T-helper 17 cell (primary cell): ENCODE results near the gene MCEMP1. TPM values are rescaled to one million over a fixed set of nuclear protein-coding genes. Genes with fewer than 3 reads are reported as not detected.

Experiments
- ATAC-seq: fragments of 150-1000 bp; cut with Tn5 transposase; 2 replicates; pipeline ENCODE4 v1.10.0; 2021; ENCODE audit warnings: mild to moderate bottlenecking, moderate library complexity
- DNase-seq, 3 donors: peaks; one replicate each; pipeline versions ENCODE4 v3.0.0 to v3.0.0-alpha.2; 2020 to 2021
- H3K9me3 ChIP-seq: one replicate; pipeline ENCODE4 v1.7.0; 2013; ENCODE audit warnings: low read length, mild to moderate bottlenecking; ENCODE audit not compliant: control insufficient read depth, poor library complexity, severe bottlenecking
- H3K27ac Mint-ChIP-seq: one replicate; pipeline ENCODE4 v1.8.0; 2022; ENCODE audit warnings: mild to moderate bottlenecking, moderate library complexity, mixed read lengths
- H3K27me3 Mint-ChIP-seq: one replicate; pipeline ENCODE4 v1.8.0; 2022; ENCODE audit warnings: mixed read lengths
- H3K36me3 Mint-ChIP-seq: one replicate; pipeline ENCODE4 v1.8.0; 2022; ENCODE audit warnings: low read depth, mixed read lengths
- H3K4me1 Mint-ChIP-seq: one replicate; pipeline ENCODE4 v1.8.0; 2022; ENCODE audit warnings: mild to moderate bottlenecking, mixed read lengths
- H3K4me3 Mint-ChIP-seq: one replicate; pipeline ENCODE4 v1.8.0; 2022; ENCODE audit warnings: mild to moderate bottlenecking, moderate library complexity, mixed read lengths
- total RNA-seq, 4 donors: library from RNA in 2 of 4; stranded (reverse) in 2 of 4; gene quantifications; one replicate each; pipeline ENCODE4 v1.2.3 and lab custom pipeline; 2022 to 2026

MCEMP1 gene
- total RNA-seq (under 1 TPM; 0.52 to 0.68 TPM), total RNA-seq (lab: John Stamatoyannopoulos, UW) (0 to 0.15 reads per million in 2 donors)

- Mint-ChIP-seq H3K4me1 (peaks cover 42% of the 10 kb centered on the region), H3K27ac (peak within 1 kb of the TSS; percentile 53), H3K36me3 (no peaks in the 10 kb centered on the region), H3K4me3 (peak within 1 kb of the TSS; percentile 33), H3K27me3 (peaks cover 38% of the 10 kb centered on the region)
- DNase-seq (no peak), ATAC-seq (no peak)
- no peaks in the 10 kb centered on the region for H3K9me3 ChIP-seq
Observed at GRCh38 chr19:7676854-7677253, at the start of gene MCEMP1. Gene MCEMP1 (plus strand): TSS chr19:7677090. CDS start chr19:7677121, 31 bp downstream.

GRCh38 chr19:7627166-7627565, 49.7 kb upstream of the MCEMP1 start:
- H3K4me3 Mint-ChIP-seq = no peak overlapping the region
- H3K4me1 Mint-ChIP-seq = peaks cover 37% of the 10 kb centered on the region
- ATAC-seq = no peak
- DNase-seq = no peak
- H3K36me3 Mint-ChIP-seq = peaks cover 11% of the 10 kb centered on the region
- no peak overlapping the region for H3K27ac Mint-ChIP-seq
- H3K9me3 ChIP-seq = no peaks in the 10 kb centered on the region
- no peaks in the 10 kb centered on the region for H3K27me3 Mint-ChIP-seq

GRCh38 chr19:7628589-7629311, 48.1 kb upstream of the MCEMP1 start:
- no peak for ATAC-seq
- no peaks in the 10 kb centered on the region for H3K9me3 ChIP-seq
- no peaks in the 10 kb centered on the region for H3K27me3 Mint-ChIP-seq
- peak overlapping the region; percentile 100 for H3K27ac Mint-ChIP-seq
- H3K4me3 Mint-ChIP-seq = peak overlapping the region; percentile 100
- peaks cover 5% of the 10 kb centered on the region for H3K36me3 Mint-ChIP-seq
- H3K4me1 Mint-ChIP-seq = peaks cover 39% of the 10 kb centered on the region
- DNase-seq = no peak

GRCh38 chr19:7629347-7630054, 47.4 kb upstream of the MCEMP1 start, which contains the start of the genes PET100 and XAB2:
Gene PET100 (plus strand): TSS chr19:7629793. CDS start chr19:7629834, 41 bp downstream.
Gene XAB2 (minus strand): TSS chr19:7629545. CDS start chr19:7629527, 18 bp downstream.
- H3K9me3 ChIP-seq = no peaks in the 10 kb centered on the region
- Mint-ChIP-seq H3K4me1 (peaks cover 37% of the 10 kb centered on the region), H3K4me3 (peak within 1 kb of the TSS; percentile 100), H3K27me3 (no peaks in the 10 kb centered on the region), H3K27ac (peak within 1 kb of the TSS; percentile 100), H3K36me3 (peaks cover 5% of the 10 kb centered on the region)
- ATAC-seq = peak; percentile 96
- DNase-seq = peak; percentile 82 to 90 (median 86)

GRCh38 chr19:7631577-7631976, 45.3 kb upstream of the MCEMP1 start:
- H3K9me3 ChIP-seq = no peaks in the 10 kb centered on the region
- Mint-ChIP-seq H3K27ac (no peak overlapping the region), H3K4me1 (peaks cover 42% of the 10 kb centered on the region), H3K4me3 (no peak overlapping the region), H3K27me3 (no peaks in the 10 kb centered on the region), H3K36me3 (peaks cover 5% of the 10 kb centered on the region)
- ATAC-seq (no peak), DNase-seq (no peak)

- Mint-ChIP-seq H3K27me3 (no peaks in the 10 kb centered on the region), H3K27ac (no peak overlapping the region), H3K4me3 (peak overlapping the region; percentile 49), H3K4me1 (peaks cover 39% of the 10 kb centered on the region), H3K36me3 (peaks cover 5% of the 10 kb centered on the region)
- ATAC-seq (no peak), DNase-seq (no peak)
- no peaks in the 10 kb centered on the region for H3K9me3 ChIP-seq
Observed at GRCh38 chr19:7632340-7633203, 44.3 kb upstream of the MCEMP1 start.

GRCh38 chr19:7633698-7634097, 43.2 kb upstream of the MCEMP1 start, which contains the start of gene PCP2:
Gene PCP2 (minus strand): TSS chr19:7633719. CDS start chr19:7633457, 262 bp downstream.
- no peak for ATAC-seq
- peak within 1 kb of the TSS; percentile 49 for H3K4me3 Mint-ChIP-seq
- peaks cover 32% of the 10 kb centered on the region for H3K4me1 Mint-ChIP-seq
- no peak for DNase-seq
- peaks cover 5% of the 10 kb centered on the region for H3K36me3 Mint-ChIP-seq
- peak within 1 kb of the TSS; percentile 59 for H3K27ac Mint-ChIP-seq
- no peaks in the 10 kb centered on the region for H3K27me3 Mint-ChIP-seq
- no peaks in the 10 kb centered on the region for H3K9me3 ChIP-seq

- DNase-seq (no peak), ATAC-seq (no peak)
- Mint-ChIP-seq H3K27me3 (no peaks in the 10 kb centered on the region), H3K27ac (peak overlapping the region; percentile 83), H3K4me1 (peaks cover 22% of the 10 kb centered on the region), H3K36me3 (peaks cover 6% of the 10 kb centered on the region), H3K4me3 (peak overlapping the region; percentile 87)
- H3K9me3 ChIP-seq = no peaks in the 10 kb centered on the region
Observed at GRCh38 chr19:7635670-7636069, 41.2 kb upstream of the MCEMP1 start.

- peak overlapping the region; percentile 83 for H3K27ac Mint-ChIP-seq
- peaks cover 6% of the 10 kb centered on the region for H3K36me3 Mint-ChIP-seq
- no peaks in the 10 kb centered on the region for H3K9me3 ChIP-seq
- peaks cover 20% of the 10 kb centered on the region for H3K4me1 Mint-ChIP-seq
- H3K27me3 Mint-ChIP-seq = no peaks in the 10 kb centered on the region
- DNase-seq = no peak
- H3K4me3 Mint-ChIP-seq = peak overlapping the region; percentile 87
- ATAC-seq = no peak
Observed at GRCh38 chr19:7636317-7636690, 40.6 kb upstream of the MCEMP1 start.

- peak within 1 kb of the TSS; percentile 87 for H3K4me3 Mint-ChIP-seq
- H3K4me1 Mint-ChIP-seq = peaks cover 16% of the 10 kb centered on the region
- H3K9me3 ChIP-seq = no peaks in the 10 kb centered on the region
- DNase-seq (peak; percentile 92 to 96 (median 95)), ATAC-seq (peak; percentile 97)
- H3K27ac Mint-ChIP-seq = peak within 1 kb of the TSS; percentile 83
- H3K27me3 Mint-ChIP-seq = no peaks in the 10 kb centered on the region
- peaks cover 6% of the 10 kb centered on the region for H3K36me3 Mint-ChIP-seq
Observed at GRCh38 chr19:7636691-7637373, 40.1 kb upstream of the MCEMP1 start, which contains the start of gene STXBP2. Gene STXBP2 (plus strand): TSS chr19:7637110. CDS start chr19:7637150, 40 bp downstream.

GRCh38 chr19:7637374-7638256, 39.3 kb upstream of the MCEMP1 start:
- DNase-seq = no peak
- peaks cover 16% of the 10 kb centered on the region for H3K4me1 Mint-ChIP-seq
- peak; percentile 26 for ATAC-seq

More at GRCh38 chr19:7637374-7638256, 39.3 kb upstream of the MCEMP1 start:
- Mint-ChIP-seq H3K27me3 (no peaks in the 10 kb centered on the region), H3K4me3 (peak overlapping the region; percentile 87), H3K36me3 (peaks cover 6% of the 10 kb centered on the region), H3K27ac (peak overlapping the region; percentile 83)
- no peaks in the 10 kb centered on the region for H3K9me3 ChIP-seq
